ENCODE results near the gene TTC23.

TTC23 gene

GRCh38 chr15:99151156-99151555, 98.2 kb downstream of the TTC23 start:
- TF ChIP-seq TAF1 (IDR thresholded peaks at IDR 0.05; ENCODE audit: borderline replicate concordance, insufficient read depth, low read length) = no peak
- no peak for TF ChIP-seq SIN3A (IDR thresholded peaks at IDR 0.05; ENCODE audit: borderline replicate concordance, insufficient read depth, low read length)
- no peak for TF ChIP-seq POLR2AphosphoS5 (IDR thresholded peaks at IDR 0.05; ENCODE audit: low read depth, low read length)
- no peak for TF ChIP-seq REST (IDR thresholded peaks at IDR 0.05; ENCODE audit: insufficient read depth in 1 of 2, low read depth in 2 of 2, low read length in 2 of 2)
- TF ChIP-seq FOXP2 (optimal IDR thresholded peaks at IDR 0.05; ENCODE audit: borderline replicate concordance, extremely low read depth, extremely low read length, insufficient read depth) = no peak

- no peak for TF ChIP-seq POLR2AphosphoS5 (IDR thresholded peaks at IDR 0.05; ENCODE audit: low read depth, low read length)
- TF ChIP-seq FOXP2 (optimal IDR thresholded peaks at IDR 0.05; ENCODE audit: borderline replicate concordance, extremely low read depth, extremely low read length, insufficient read depth) = no peak
- no peak for TF ChIP-seq TAF1 (IDR thresholded peaks at IDR 0.05; ENCODE audit: borderline replicate concordance, insufficient read depth, low read length)
Observed at GRCh38 chr15:99149366-99149765, 100.0 kb downstream of the TTC23 start.

GRCh38 chr15:99148851-99149276, 100.5 kb downstream of the TTC23 start:
- TF ChIP-seq FOXP2 (optimal IDR thresholded peaks at IDR 0.05; ENCODE audit: borderline replicate concordance, extremely low read depth, extremely low read length, insufficient read depth) (no peak), REST (IDR thresholded peaks at IDR 0.05; ENCODE audit: insufficient read depth in 1 of 2, low read depth in 2 of 2, low read length in 2 of 2) (no peak), POLR2AphosphoS5 (IDR thresholded peaks at IDR 0.05; ENCODE audit: low read depth, low read length) (no peak), TAF1 (IDR thresholded peaks at IDR 0.05; ENCODE audit: borderline replicate concordance, insufficient read depth, low read length) (no peak), SIN3A (IDR thresholded peaks at IDR 0.05; ENCODE audit: borderline replicate concordance, insufficient read depth, low read length) (no peak)

GRCh38 chr15:99146661-99147060, 102.7 kb downstream of the TTC23 start:
- TF ChIP-seq REST (IDR thresholded peaks at IDR 0.05; ENCODE audit: insufficient read depth in 1 of 2, low read depth in 2 of 2, low read length in 2 of 2) (no peak), POLR2AphosphoS5 (IDR thresholded peaks at IDR 0.05; ENCODE audit: low read depth, low read length) (no peak), FOXP2 (optimal IDR thresholded peaks at IDR 0.05; ENCODE audit: borderline replicate concordance, extremely low read depth, extremely low read length, insufficient read depth) (no peak), SIN3A (IDR thresholded peaks at IDR 0.05; ENCODE audit: borderline replicate concordance, insufficient read depth, low read length) (no peak), TAF1 (IDR thresholded peaks at IDR 0.05; ENCODE audit: borderline replicate concordance, insufficient read depth, low read length) (no peak)

GRCh38 chr15:99145778-99146177, 103.6 kb downstream of the TTC23 start:
- TF ChIP-seq REST (IDR thresholded peaks at IDR 0.05; ENCODE audit: insufficient read depth in 1 of 2, low read depth in 2 of 2, low read length in 2 of 2) (no peak), FOXP2 (optimal IDR thresholded peaks at IDR 0.05; ENCODE audit: borderline replicate concordance, extremely low read depth, extremely low read length, insufficient read depth) (no peak), SIN3A (IDR thresholded peaks at IDR 0.05; ENCODE audit: borderline replicate concordance, insufficient read depth, low read length) (no peak), POLR2AphosphoS5 (IDR thresholded peaks at IDR 0.05; ENCODE audit: low read depth, low read length) (no peak), TAF1 (IDR thresholded peaks at IDR 0.05; ENCODE audit: borderline replicate concordance, insufficient read depth, low read length) (no peak)

Measured in PFSK-1 (cell line).